CD4-positive, alpha-beta memory T cell (primary cell): ENCODE results near the gene VSTM4. TPM values are rescaled to one million over a fixed set of nuclear protein-coding genes. Genes with fewer than 3 reads are reported as not detected.

Source experiments
- CTCF ChIA-PET: fragments of 350-600 bp; sonication (Branson Sonifier 250); formaldehyde crosslinking; loops from one replicate; lab custom pipeline; 2021; ENCODE audit warnings: inconsistent platforms; ENCODE audit not compliant: partially characterized antibody; lab: Charles Lee
- POLR2A ChIA-PET: fragments of 350-600 bp; sonication (Branson Sonifier 250); formaldehyde crosslinking; loops from one replicate; lab custom pipeline; 2021; ENCODE audit not compliant: partially characterized antibody; lab: Charles Lee
- DNase-seq, 5 donors: peaks; one replicate each; pipeline versions ENCODE4 v3.0.0 to v3.0.0-alpha.2; 2020 to 2022; ENCODE audit warnings: mixed read lengths in 1 of 5
- H3K27ac ChIP-seq: one replicate; pipeline ENCODE4 v1.7.0; 2013; ENCODE audit warnings: low read depth, low read length
- H3K27me3 ChIP-seq: 2 replicates; pipeline ENCODE4 v1.7.0; 2013; ENCODE audit warnings: mild to moderate bottlenecking, low read length, moderate library complexity; ENCODE audit not compliant: insufficient read depth
- H3K36me3 ChIP-seq: 2 replicates; pipeline ENCODE4 v1.7.0; 2013; ENCODE audit warnings: mild to moderate bottlenecking, low read length, moderate library complexity; ENCODE audit not compliant: insufficient read depth
- H3K4me1 ChIP-seq: 2 replicates; pipeline ENCODE4 v1.7.0; 2013; ENCODE audit warnings: mild to moderate bottlenecking, low read length, moderate library complexity; ENCODE audit not compliant: insufficient read depth
- H3K4me3 ChIP-seq, 2 donors: one replicate each; pipeline ENCODE4 v1.7.0; 2013; ENCODE audit warnings: low read length in 2 of 2, mild to moderate bottlenecking in 1 of 2
- H3K9me3 ChIP-seq, 2 donors: one replicate each; pipeline ENCODE4 v1.7.0; 2013; ENCODE audit warnings: low read length in 2 of 2, control low read depth in 1 of 2; ENCODE audit not compliant: control insufficient read depth in 1 of 2
- H3K27ac Mint-ChIP-seq, 7 donors: one replicate each; pipeline ENCODE4 v1.8.0; 2020 to 2021; ENCODE audit warnings: mixed read lengths in 7 of 7, mild to moderate bottlenecking in 6 of 7, inconsistent platforms in 3 of 7, moderate library complexity in 3 of 7
- H3K27me3 Mint-ChIP-seq, 2 donors: one replicate each; pipeline ENCODE4 v1.8.0; 2020 to 2021; ENCODE audit warnings: mixed read lengths in 2 of 2
- H3K36me3 Mint-ChIP-seq, 2 donors: one replicate each; pipeline ENCODE4 v1.8.0; 2020 to 2021; ENCODE audit warnings: mixed read lengths in 2 of 2, inconsistent platforms in 1 of 2, mild to moderate bottlenecking in 1 of 2
- H3K4me1 Mint-ChIP-seq, 4 donors: one replicate each; pipeline ENCODE4 v1.8.0; 2020 to 2021; ENCODE audit warnings: mixed read lengths in 4 of 4, mild to moderate bottlenecking in 1 of 4
- H3K4me3 Mint-ChIP-seq, 8 donors: one replicate each; pipeline ENCODE4 v1.8.0; 2020 to 2021; ENCODE audit warnings: mixed read lengths in 8 of 8, mild to moderate bottlenecking in 7 of 8, moderate library complexity in 6 of 8, inconsistent platforms in 3 of 8
- H3K9me3 Mint-ChIP-seq, 8 donors: one replicate each; pipeline ENCODE4 v1.8.0; 2020 to 2021; ENCODE audit warnings: mixed read lengths in 8 of 8, mild to moderate bottlenecking in 5 of 8, inconsistent platforms in 3 of 8, moderate library complexity in 1 of 8
- intact Hi-C: fragments of 100-400 bp; cut with micrococcal nuclease; formaldehyde crosslinking; loops from one replicate; pipeline ENCODE4 v1.15.1; 2023
- polyA plus RNA-seq, 2 donors: library from polyadenylated mRNA; unstranded; fragments of 300-500 nt; fragmentation: Illumina TruSeq; gene quantifications; one replicate each; pipeline ENCODE4 v1.2.3, GENCODE V29; 2021
- total RNA-seq, 2 experiments: library from RNA; stranded (reverse); gene quantifications; one replicate each; pipeline ENCODE4 v1.2.3, GENCODE V29; 2021

Gene VSTM4
- total and polyA plus RNA-seq, 4 experiments from 2014 or later = not detected

DNA sequence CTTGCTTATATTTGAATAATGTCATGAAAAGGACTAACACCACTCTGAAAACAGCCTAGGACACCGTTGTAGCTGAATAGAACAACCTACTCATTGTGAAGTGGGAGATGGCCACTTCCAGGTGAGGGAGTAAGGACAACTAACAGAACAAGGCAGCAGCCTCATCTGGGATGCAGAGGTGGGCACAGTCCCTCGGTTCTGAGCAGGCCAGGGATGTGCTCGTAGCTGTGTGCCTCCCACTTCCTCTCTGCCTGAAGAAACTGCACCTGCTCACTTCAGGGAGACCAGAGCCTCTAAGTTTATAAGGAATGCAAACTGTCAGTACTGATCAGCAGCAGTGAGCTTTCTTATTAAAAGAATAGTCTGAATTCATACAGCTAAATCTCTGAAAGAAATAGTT, 2.5 kb downstream of the VSTM4 start:
- no peaks in the 10 kb centered on the region for H3K36me3 Mint-ChIP-seq
- Histone ChIP-seq H3K9me3 (no peaks in the 10 kb centered on the region), H3K4me1 (no peaks in the 10 kb centered on the region), H3K4me3 (no peak overlapping the region), H3K36me3 (no peaks in the 10 kb centered on the region), H3K27me3 (peaks cover 3% of the 10 kb centered on the region), H3K27ac (no peak overlapping the region)
- ChIA-PET CTCF (interaction anchor here (1.1 to 1.2 kb wide), 2 partner anchors 23 to 295 kb away, joined by 3 to 4 read pairs; no protein-coding TSS in a partner anchor), POLR2A (no interaction called here)
- intact Hi-C loops = no loop called here
- H3K27ac Mint-ChIP-seq = no peak overlapping the region
- H3K4me1 Mint-ChIP-seq = peaks cover 0 to 7% (median 4%) of the 10 kb centered on the region in 4 donors
- H3K4me3 Mint-ChIP-seq = no peak overlapping the region
- H3K9me3 Mint-ChIP-seq = no peaks in the 10 kb centered on the region
- DNase-seq = no peak
- H3K27me3 Mint-ChIP-seq = peaks cover 16 to 23% of the 10 kb centered on the region in 2 donors

DNA sequence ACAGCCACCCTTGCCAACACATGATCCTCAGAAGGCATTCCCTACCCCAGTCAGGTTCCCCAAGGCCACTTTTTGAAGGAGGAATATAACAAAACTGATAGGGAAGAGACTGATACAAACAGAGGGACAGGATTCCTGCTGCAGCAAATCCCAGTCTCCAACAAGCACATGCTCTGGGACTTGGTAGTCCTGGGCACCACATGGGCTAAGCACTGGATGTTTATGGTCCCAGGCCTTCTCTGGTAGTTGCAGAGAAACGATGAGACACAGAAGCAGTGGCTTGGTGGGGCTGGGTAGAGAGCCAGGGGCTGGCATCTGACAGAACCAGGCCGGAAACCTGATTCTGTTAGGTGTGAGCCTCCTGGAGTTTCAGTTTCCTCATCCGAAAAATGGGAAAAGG, 3.2 kb downstream of the VSTM4 start:
- no peaks in the 10 kb centered on the region for H3K9me3 Mint-ChIP-seq
- Histone ChIP-seq H3K27me3 (peaks cover 3% of the 10 kb centered on the region), H3K27ac (no peak overlapping the region), H3K4me3 (no peak overlapping the region), H3K36me3 (no peaks in the 10 kb centered on the region), H3K9me3 (no peaks in the 10 kb centered on the region), H3K4me1 (no peaks in the 10 kb centered on the region)
- H3K27ac Mint-ChIP-seq = no peak overlapping the region
- H3K36me3 Mint-ChIP-seq = no peaks in the 10 kb centered on the region
- H3K27me3 Mint-ChIP-seq = peaks cover 16 to 23% of the 10 kb centered on the region in 2 donors
- no peak overlapping the region for H3K4me3 Mint-ChIP-seq
- DNase-seq = no peak
- peaks cover 0 to 7% (median 4%) of the 10 kb centered on the region in 4 donors for H3K4me1 Mint-ChIP-seq
- intact Hi-C loops = no loop called here
- CTCF ChIA-PET = no interaction called here
- POLR2A ChIA-PET = no interaction called here

GRCh38 chr10:49111320-49111698, 4.0 kb downstream of the VSTM4 start:
- Mint-ChIP-seq H3K27me3 (peaks cover 15 to 23% of the 10 kb centered on the region in 2 donors), H3K4me3 (no peak overlapping the region), H3K4me1 (peaks cover 0 to 5% (median 4%) of the 10 kb centered on the region in 4 donors), H3K36me3 (no peaks in the 10 kb centered on the region), H3K27ac (no peak overlapping the region), H3K9me3 (no peaks in the 10 kb centered on the region)
- Histone ChIP-seq H3K27ac (no peak overlapping the region), H3K36me3 (no peaks in the 10 kb centered on the region), H3K9me3 (no peaks in the 10 kb centered on the region), H3K4me1 (no peaks in the 10 kb centered on the region), H3K27me3 (peaks cover 3% of the 10 kb centered on the region), H3K4me3 (no peak overlapping the region)
- ChIA-PET POLR2A (no interaction called here), CTCF (no interaction called here)
- no peak for DNase-seq
- intact Hi-C loops = no loop called here

- no peak overlapping the region for H3K27ac Mint-ChIP-seq
- CTCF ChIA-PET = no interaction called here
- H3K4me1 Mint-ChIP-seq = peaks cover 0 to 5% (median 1%) of the 10 kb centered on the region in 4 donors
- Histone ChIP-seq H3K9me3 (no peaks in the 10 kb centered on the region), H3K4me3 (no peak overlapping the region), H3K4me1 (no peaks in the 10 kb centered on the region), H3K27me3 (peaks cover 3% of the 10 kb centered on the region), H3K27ac (no peak overlapping the region), H3K36me3 (no peaks in the 10 kb centered on the region)
- no peak for DNase-seq
- no peaks in the 10 kb centered on the region for H3K9me3 Mint-ChIP-seq
- no peaks in the 10 kb centered on the region for H3K36me3 Mint-ChIP-seq
- H3K27me3 Mint-ChIP-seq = peaks cover 12 to 19% of the 10 kb centered on the region in 2 donors
- no peak overlapping the region for H3K4me3 Mint-ChIP-seq
- POLR2A ChIA-PET = no interaction called here
- intact Hi-C loops = no loop called here
These were observed 4.5 kb downstream of the VSTM4 start for GRCh38 chr10:49110684-49111319.

DNA sequence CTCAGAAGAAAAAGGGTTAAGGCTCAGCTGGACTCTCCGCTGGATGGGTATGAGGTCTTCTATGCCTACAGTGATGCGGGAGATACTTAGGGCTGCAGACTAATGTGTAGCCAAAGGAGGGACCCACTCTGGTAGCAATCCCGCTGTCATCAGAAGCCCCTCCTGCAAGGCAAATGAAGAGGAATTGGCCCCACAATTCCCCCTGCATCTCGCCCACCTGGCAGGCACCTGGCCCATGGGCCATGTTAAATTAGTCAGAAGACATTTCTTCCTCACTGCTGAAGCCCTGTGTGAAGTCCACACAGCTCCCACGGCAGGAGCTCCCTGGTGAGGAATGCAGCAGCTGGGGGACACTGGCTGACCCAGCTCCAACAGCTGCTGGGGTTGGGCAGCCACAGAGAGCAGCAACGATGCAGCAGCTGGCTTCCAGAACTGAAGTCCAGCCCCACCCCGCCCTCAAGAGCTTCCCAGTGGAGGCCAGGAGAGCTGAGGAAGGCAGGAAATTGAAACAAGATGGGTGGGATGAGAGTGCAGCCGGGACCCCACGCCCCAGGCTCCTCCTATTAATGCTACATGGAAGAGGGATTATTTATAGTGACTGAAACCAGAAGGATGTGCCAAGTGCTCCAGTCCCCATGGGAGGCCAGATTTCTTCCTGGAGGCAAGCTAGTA, 5.5 kb downstream of the VSTM4 start:
- CTCF ChIA-PET = no interaction called here

GRCh38 chr10:49108656-49109055, 6.7 kb downstream of the VSTM4 start:
- Histone ChIP-seq H3K9me3 (no peaks in the 10 kb centered on the region), H3K36me3 (no peaks in the 10 kb centered on the region), H3K27ac (no peak overlapping the region), H3K4me3 (no peak overlapping the region), H3K27me3 (no peaks in the 10 kb centered on the region), H3K4me1 (no peaks in the 10 kb centered on the region)
- no peaks in the 10 kb centered on the region for H3K9me3 Mint-ChIP-seq
- H3K36me3 Mint-ChIP-seq = no peaks in the 10 kb centered on the region
- H3K27me3 Mint-ChIP-seq = peaks cover 8% of the 10 kb centered on the region in 2 donors
- intact Hi-C loops = no loop called here
- no peaks in the 10 kb centered on the region for H3K4me1 Mint-ChIP-seq
- H3K4me3 Mint-ChIP-seq = no peak overlapping the region
- POLR2A ChIA-PET = no interaction called here
- CTCF ChIA-PET = no interaction called here
- DNase-seq = no peak
- H3K27ac Mint-ChIP-seq = no peak overlapping the region

More for the DNA sequence above, 5.5 kb downstream of the VSTM4 start:
- no peak for DNase-seq
- peaks cover 0 to 4% (median under 1%) of the 10 kb centered on the region in 4 donors for H3K4me1 Mint-ChIP-seq
- no peak overlapping the region for H3K4me3 Mint-ChIP-seq
- intact Hi-C loops = no loop called here
- Histone ChIP-seq H3K9me3 (no peaks in the 10 kb centered on the region), H3K27me3 (peaks cover 3% of the 10 kb centered on the region), H3K4me1 (no peaks in the 10 kb centered on the region), H3K4me3 (no peak overlapping the region), H3K27ac (no peak overlapping the region), H3K36me3 (no peaks in the 10 kb centered on the region)
- POLR2A ChIA-PET = no interaction called here
- no peaks in the 10 kb centered on the region for H3K36me3 Mint-ChIP-seq
- peaks cover 13 to 18% of the 10 kb centered on the region in 2 donors for H3K27me3 Mint-ChIP-seq
- H3K27ac Mint-ChIP-seq = no peak overlapping the region
- no peaks in the 10 kb centered on the region for H3K9me3 Mint-ChIP-seq

DNA sequence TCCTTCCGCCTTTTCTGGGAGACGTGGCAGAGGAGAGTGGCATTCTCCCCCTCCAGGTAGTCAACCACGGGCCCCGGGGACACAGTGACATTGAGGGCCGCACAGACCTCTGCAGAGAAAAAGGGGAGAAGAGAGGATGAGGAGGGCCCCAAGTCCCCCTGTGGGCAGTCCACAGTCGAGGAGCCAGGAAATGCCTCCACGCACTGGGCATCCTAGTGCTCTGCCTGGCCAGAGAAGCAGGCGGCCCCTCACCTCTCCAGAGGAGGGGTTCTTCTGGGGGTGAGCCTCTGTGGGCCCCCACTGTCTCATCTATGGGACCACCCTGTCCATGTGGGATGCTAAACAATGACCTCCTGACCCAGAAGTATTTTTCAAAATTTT, 7.4 kb downstream of the VSTM4 start:
- Histone ChIP-seq H3K27ac (no peak overlapping the region), H3K4me3 (no peak overlapping the region), H3K36me3 (no peaks in the 10 kb centered on the region), H3K9me3 (no peaks in the 10 kb centered on the region), H3K27me3 (no peaks in the 10 kb centered on the region), H3K4me1 (no peaks in the 10 kb centered on the region)
- ChIA-PET POLR2A (no interaction called here), CTCF (no interaction called here)
- intact Hi-C loops = no loop called here
- Mint-ChIP-seq H3K9me3 (no peaks in the 10 kb centered on the region), H3K36me3 (no peaks in the 10 kb centered on the region), H3K4me3 (no peak overlapping the region), H3K27ac (no peak overlapping the region), H3K4me1 (no peaks in the 10 kb centered on the region), H3K27me3 (peaks cover 4 to 8% of the 10 kb centered on the region in 2 donors)
- DNase-seq = no peak
